K562 (cell line): ENCODE results near the gene COX19. TPM values are rescaled to one million over a fixed set of nuclear protein-coding genes. Genes with fewer than 3 reads are reported as not detected.

Experiments used
- DDX20 ChIP-seq: fragments of 450-650 bp; IDR thresholded peaks from 2 replicates; pipeline ENCODE4 v1.6.1; 2016; ENCODE audit warnings: missing genetic modification characterization, low read depth, mild to moderate bottlenecking, missing compliant biosample characterization, moderate library complexity
- E2F5 ChIP-seq: sonication (generic); formaldehyde crosslinking; IDR thresholded peaks from 2 replicates; pipeline ENCODE4 v1.8.0; 2022; ENCODE audit warnings: mild to moderate bottlenecking, missing genetic modification reagents
- PML ChIP-seq: IDR thresholded peaks from 2 replicates; pipeline ENCODE4 v1.6.1; 2012; ENCODE audit warnings: low read length, inconsistent platforms
- PYGO2 ChIP-seq: fragments of 450-650 bp; IDR thresholded peaks from 2 replicates; pipeline ENCODE4 v1.6.1; 2016; ENCODE audit warnings: mild to moderate bottlenecking, missing genetic modification characterization, moderate library complexity, missing compliant biosample characterization
- STAT5A ChIP-seq: IDR thresholded peaks from 2 replicates; pipeline ENCODE4 v1.6.1; 2012; ENCODE audit warnings: low read length, inconsistent platforms, borderline replicate concordance
- polyA plus RNA-seq, 8 experiments: library from polyadenylated mRNA; depleted of rRNA in 4 of 8; stranded (reverse) in 5 of 8; unstranded in 3 of 8; fragments of >200 nt; fragmentation: Nextera tagmentation in 2 of 8; fragmentation: Illumina TruSeq in 1 of 8; extraction: Ambion mirVana in 2 of 8; extraction: Trizol in 1 of 8; gene quantifications; 2 replicates each; pipeline versions ENCODE4 v1.2.1 to v1.2.3, GENCODE V29; 2011 to 2014; ENCODE audit warnings: inconsistent platforms in 1 of 8, missing spikeins in 1 of 8
- total RNA-seq, 7 experiments: library from RNA; depleted of rRNA in 6 of 7; stranded (reverse); fragments of >200 nt in 6 of 7; fragmentation: Illumina TruSeq in 2 of 7; extraction: Trizol in 2 of 7; gene quantifications; 2 replicates each; pipeline versions ENCODE4 v1.2.1 to v1.2.3, GENCODE V29; 2011 to 2021; ENCODE audit warnings: low replicate concordance in 1 of 7
- TF ChIP-seq, protein P1 (sequence below), 2 experiments: IDR thresholded peaks; 2 replicates each; pipeline ENCODE4 v1.6.1; 2011; ENCODE audit warnings: borderline replicate concordance in 1 of 2, control low read depth in 1 of 2, low read depth in 1 of 2, low read length in 1 of 2, mild to moderate bottlenecking in 1 of 2, mixed read lengths in 1 of 2, moderate library complexity in 1 of 2; ENCODE audit not compliant: insufficient read depth in 1 of 2, insufficient read length in 1 of 2, poor library complexity in 1 of 2, severe bottlenecking in 1 of 2; ENCODE audit errors: extremely low read depth in 1 of 2
- TF ChIP-seq, protein P2 (sequence below): fragments of 450-650 bp; IDR thresholded peaks from 2 replicates; pipeline ENCODE4 v1.7.0; 2016; ENCODE audit warnings: borderline replicate concordance

COX19 gene
- total and polyA plus RNA-seq, 9 of the 15 experiments (the other 6 are each of a cell fraction or from before 2014, with no cell fraction given) = 5.2 to 10.5 (median 7.9) TPM

DNA sequence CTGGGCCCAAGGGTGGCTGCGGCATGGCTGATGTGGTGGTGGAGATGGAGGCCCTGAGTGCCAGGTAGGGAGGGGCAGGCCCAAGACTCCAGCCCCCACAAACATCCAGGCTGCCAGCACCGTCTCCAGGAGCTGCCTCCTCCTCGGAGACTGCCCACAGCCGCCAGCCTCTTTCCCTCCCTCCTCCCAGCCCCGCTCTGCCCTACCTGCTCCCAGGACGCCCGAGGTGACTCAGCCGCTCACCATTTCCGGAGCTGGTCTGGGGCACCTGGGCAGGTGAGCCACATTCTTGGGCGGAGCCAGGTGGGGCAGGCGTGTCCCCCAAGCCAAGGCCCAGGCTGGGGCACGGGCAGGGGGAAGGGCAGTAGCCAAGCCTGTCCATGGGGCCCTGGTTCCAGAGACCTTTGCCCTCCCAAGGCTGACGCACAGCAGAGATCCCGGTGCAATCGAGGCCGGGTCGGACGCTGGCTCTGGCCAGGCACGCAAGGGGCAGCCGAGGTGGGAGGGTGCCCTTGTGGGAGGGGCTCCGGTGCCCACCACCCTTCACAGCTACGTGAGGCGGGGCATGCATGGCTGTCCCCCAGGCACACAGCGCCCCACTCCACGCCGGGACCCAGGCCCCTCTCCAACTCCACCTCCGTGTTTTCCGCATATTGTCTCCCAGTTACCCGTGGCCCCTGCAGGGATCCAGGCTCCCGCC lies 29.6 kb downstream of the COX19 start (continued):
- TF ChIP-seq PML = no peak
- TF ChIP-seq E2F5 (CRISPR knock-in tag) = no peak
- TF ChIP-seq, protein P1, sequence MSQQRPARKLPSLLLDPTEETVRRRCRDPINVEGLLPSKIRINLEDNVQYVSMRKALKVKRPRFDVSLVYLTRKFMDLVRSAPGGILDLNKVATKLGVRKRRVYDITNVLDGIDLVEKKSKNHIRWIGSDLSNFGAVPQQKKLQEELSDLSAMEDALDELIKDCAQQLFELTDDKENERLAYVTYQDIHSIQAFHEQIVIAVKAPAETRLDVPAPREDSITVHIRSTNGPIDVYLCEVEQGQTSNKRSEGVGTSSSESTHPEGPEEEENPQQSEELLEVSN (IDR thresholded peaks at IDR 0.05; ENCODE audit: borderline replicate concordance in 1 of 2, extremely low read depth in 1 of 2, insufficient read depth in 1 of 2, insufficient read length in 1 of 2, low read depth in 1 of 2, low read length in 1 of 2, poor library complexity in 1 of 2, severe bottlenecking in 1 of 2) = no peak
- no peak for TF ChIP-seq PYGO2 (tag)
- TF ChIP-seq DDX20 (tag) = no peak
- TF ChIP-seq STAT5A = no peak
- TF ChIP-seq, protein P2, sequence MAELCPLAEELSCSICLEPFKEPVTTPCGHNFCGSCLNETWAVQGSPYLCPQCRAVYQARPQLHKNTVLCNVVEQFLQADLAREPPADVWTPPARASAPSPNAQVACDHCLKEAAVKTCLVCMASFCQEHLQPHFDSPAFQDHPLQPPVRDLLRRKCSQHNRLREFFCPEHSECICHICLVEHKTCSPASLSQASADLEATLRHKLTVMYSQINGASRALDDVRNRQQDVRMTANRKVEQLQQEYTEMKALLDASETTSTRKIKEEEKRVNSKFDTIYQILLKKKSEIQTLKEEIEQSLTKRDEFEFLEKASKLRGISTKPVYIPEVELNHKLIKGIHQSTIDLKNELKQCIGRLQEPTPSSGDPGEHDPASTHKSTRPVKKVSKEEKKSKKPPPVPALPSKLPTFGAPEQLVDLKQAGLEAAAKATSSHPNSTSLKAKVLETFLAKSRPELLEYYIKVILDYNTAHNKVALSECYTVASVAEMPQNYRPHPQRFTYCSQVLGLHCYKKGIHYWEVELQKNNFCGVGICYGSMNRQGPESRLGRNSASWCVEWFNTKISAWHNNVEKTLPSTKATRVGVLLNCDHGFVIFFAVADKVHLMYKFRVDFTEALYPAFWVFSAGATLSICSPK = no peak
